GM12892 (cell line): ENCODE data around the gene FKBP14.

Source experiments
- POLR2A ChIP-seq: IDR thresholded peaks from 2 replicates; pipeline ENCODE4 v1.6.1; 2011; ENCODE audit warnings: low read depth, low read length, control low read depth
- POLR2AphosphoS5 ChIP-seq: IDR thresholded peaks from 2 replicates; pipeline ENCODE4 v1.6.1; 2011; ENCODE audit warnings: low read depth, low read length, control low read depth

DNA sequence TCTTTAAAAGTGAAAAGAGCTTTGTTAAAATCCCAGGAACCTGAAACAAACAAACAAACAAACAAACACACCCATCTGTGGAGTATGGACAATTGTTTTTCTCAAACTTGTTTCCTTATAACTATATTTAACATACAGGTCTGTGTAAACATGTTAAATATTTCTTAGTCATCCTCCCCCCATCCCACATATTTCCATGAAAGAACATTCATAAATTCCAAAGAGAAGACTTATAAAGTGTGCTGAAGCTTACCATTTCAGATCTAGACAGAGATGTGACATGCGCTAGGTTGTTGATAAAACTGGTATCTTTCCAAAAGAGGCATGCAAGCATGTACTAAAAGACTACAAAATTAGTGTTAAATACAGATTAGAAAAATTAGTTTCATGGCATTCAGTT, 6.5 kb downstream of the FKBP14 start:
- TF ChIP-seq POLR2A (no peak), POLR2AphosphoS5 (no peak)
